Ecto neural progenitor cell (in vitro differentiated cells): Measurements from ENCODE around the gene PLCB1.
"Not testable (repeated sequence)": the region's sequence is repeated elsewhere in the genome, so short reads cannot be mapped to it uniquely, and the experiment has no call there.

Experiments
- DNase-seq: peaks from one replicate; pipeline ENCODE4 v3.0.0-alpha.2; 2018; ENCODE audit warnings: low spot score

PLCB1 gene

DNA sequence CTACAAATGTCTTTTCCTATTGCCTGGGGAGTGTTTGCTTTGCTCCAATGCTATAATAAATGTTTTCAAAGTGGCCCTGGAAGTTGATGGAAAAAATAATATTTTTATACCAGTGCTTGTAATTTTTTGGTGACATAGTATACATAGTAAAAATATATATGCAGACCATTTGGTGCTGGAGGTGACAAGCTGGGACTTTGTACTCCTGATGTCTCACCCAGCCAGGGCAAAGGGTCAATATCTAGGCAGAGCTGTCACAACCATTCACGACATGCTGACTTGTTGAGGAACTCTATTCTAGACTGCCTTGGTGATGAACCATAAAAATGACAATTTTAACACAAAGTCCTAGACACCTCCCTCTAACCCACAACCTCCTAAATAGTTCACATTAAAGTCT, 203.0 kb downstream of the PLCB1 start:
- DNase-seq: no peak

DNA sequence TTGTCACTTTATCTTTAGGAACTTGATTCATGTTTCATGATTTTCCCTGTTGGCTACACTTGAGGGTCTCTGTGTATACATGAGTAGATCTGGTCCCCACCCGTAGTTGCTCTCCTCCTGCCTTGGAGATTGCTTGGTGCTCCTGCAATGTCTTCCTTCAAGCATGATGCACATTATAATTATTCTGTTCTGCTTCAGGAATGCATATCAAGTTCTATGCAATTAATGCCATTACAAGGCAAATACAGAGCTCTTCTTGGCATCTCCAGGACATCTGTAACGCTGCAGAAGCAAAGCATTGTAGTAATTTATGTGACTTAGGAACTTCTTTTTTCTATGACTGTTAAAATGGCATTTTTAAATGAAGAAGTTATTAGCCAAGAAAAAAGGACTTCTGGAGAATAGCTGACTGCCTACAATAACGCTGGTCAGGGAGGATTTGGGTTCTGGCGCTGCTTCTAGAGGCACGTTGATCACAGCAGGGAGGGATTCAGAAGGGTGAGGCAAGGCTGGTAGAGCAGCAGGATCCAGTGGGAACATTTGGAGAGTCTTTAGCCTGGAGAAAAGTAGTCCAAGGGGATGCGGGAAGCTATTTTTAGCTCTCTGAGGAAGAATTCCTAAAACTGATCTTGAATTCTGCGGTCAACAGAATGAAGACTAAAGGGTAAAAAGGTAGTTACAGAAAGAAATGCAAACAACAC, 203.6 kb downstream of the PLCB1 start:
- no peak for DNase-seq

DNA sequence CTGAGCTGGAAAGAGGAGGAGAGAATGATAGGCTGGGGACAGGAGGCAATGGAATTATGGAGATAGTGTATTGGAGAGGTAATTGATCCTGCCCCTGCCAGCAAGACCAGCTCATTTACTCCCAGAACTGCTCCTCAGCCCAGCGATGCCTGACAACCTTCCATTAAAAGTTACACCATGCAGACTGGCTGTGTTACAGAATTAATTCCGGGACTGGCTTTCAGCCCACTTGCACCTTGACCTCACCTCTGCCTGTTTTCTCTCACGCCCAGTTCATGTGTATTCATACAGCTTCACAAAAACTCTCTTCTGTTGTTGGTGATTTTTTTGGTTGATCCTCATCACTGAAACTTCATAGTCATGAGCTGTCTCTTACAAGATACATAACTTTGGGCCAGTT, 207.3 kb downstream of the PLCB1 start:
- no peak for DNase-seq

DNA sequence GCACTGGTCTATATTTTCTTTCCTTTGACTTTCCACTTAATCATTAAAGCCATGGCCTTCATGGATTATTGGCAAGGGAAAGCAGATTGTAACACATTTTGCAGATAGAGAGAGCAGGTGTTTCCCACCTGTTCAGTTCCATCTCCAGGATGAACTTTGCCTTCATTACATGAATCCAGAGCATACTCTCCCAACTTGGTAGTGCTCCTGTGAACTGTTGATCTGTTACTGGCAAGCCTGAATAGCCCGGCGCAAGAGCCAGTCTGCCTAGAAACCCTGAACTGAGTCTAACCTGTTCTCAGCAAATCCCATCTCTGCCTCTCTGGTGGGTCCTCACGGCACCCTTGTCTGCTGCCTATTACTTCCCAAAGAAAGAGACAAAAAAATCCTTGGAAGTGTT, 210.3 kb downstream of the PLCB1 start:
- no peak for DNase-seq

DNA sequence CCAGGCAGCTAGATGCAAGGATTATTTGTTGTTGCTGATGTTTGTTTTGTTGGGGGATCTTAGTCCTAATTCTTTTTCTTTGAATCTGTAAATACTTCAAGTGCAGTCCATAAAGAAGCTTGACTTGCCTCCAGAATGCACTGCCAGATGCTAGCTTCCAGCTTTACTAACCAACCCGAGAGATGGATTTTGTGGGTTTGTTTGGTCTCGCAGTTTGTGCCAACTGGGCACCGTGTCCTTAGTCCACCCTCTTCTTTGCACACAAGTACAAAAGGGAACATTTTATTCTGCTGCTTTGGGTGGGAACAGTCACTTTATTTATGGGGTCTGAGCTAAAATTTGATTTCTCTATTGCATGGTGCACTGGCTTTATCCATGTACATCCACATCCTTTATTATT, 212.0 kb downstream of the PLCB1 start:
- no peak for DNase-seq

DNA sequence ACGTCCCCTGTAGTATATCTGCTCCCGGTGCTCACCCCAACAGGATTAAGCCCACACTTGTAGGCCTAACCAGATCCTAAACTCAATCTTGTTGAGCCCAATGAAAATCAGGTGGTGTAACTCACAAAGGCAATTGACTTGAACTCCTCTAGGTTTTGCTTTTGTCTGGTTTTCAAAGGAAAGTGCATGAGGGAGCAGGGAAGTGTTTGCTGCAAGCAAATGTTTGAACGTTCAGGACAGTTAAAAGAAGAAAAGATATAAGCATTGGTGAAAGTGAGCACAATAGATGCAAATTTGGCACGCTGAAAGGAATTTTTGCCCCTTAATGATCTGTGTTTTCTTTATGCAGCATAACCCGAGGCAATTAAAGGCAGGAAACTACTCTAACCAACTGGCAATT, 212.6 kb downstream of the PLCB1 start:
- DNase-seq: no peak

DNA sequence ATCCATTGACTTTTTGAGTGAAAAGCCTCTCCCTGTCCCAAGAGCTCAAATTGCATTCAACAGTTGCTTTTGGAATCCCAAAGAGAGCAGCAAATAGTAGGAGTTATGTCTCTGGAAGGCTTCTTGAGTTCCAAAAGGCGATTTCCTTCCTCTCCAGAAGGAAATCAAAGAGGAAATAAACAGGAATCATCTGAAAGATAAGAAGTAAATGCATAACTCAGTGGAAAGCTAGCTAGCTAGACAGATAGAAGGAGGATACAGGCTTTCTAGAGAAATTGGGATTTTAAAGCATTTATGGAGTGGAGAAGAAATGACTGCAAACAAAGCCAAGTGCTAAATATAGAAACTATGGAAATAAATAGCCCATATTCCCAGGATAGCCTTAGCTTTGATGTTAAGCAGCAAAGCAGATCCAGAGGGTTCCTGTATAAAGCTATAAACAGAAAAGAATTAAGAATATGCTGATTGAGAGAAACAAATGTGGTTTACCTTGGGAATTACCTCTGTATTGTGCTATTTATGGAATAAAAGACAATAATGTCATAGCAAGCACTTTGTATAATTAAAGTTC, 214.7 kb downstream of the PLCB1 start:
- DNase-seq: no peak

DNA sequence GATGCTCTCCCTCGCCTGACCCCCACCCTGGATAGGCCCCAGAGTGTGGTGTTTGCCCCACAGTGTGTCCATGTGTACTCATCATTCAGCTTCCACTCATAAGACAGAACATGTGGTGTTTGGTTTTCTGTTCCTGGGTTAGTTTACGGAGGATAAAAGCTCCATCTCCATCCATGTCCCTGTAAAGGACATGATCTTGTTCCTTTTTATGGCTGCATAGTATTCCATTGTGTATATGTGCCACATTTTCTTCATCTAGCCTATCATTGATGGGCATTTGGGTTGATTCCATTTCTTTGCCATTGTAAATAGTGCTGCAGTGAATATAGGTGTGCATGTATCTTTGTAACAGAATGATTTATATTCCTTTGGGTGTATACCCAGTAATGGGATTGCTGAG, 218.2 kb downstream of the PLCB1 start:
- not testable (repeated sequence) for DNase-seq

DNA sequence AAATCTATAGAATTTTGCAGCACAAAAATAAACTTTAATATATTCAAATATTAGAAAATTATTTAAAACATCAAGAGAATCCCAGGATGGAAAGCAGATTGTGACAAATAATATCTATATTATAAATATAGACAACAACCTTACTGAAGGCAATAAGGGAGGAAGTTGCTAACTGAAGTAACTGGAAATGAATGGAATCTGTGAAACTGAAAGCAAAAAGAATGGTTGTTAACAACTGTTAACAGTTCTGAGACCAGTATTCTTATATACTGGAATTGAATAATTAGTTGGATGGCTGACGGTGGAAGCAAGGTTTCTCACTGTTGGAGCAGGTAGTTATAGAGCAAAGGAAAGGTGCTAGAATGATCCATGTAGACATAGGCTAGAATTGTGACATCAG, 220.4 kb downstream of the PLCB1 start:
- DNase-seq: no peak

DNA sequence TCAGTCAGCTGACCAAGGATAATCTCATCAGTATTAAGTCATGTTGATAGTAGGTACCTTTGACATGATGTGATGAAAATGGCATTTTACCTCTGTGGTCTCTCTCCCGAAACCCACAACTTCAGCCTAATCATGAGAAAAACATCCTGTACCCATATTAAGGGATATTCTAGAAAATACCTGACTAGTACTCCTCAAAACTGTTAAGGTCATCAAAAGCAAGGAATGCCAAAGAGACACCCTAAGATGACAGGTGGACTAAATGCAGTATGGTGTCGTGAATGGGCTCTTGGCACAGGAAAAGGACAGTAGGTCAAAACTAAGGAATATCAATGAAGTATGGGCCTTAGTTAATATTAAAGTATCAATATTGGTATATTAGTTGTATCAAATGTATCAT, 221.4 kb downstream of the PLCB1 start:
- DNase-seq: no peak

DNA sequence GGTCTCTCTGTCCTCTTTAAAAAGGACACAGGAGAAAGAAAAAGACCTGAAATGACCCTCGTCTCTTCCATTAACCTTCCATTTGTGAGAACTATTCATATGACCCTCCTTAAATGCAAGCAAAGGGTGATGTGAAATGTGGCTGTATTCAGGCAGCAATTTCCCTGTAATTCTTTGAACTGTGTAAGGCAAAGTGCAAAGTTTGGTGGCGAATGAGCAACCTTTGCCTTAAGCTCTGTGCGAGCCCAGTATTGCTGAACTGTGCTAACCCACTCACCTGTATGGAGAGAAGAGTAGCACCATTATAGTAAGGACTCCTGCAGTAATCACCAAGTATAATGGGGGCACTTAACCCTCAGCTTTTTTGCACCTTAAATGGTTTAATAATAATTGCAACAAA, 223.4 kb downstream of the PLCB1 start:
- DNase-seq: no peak

DNA sequence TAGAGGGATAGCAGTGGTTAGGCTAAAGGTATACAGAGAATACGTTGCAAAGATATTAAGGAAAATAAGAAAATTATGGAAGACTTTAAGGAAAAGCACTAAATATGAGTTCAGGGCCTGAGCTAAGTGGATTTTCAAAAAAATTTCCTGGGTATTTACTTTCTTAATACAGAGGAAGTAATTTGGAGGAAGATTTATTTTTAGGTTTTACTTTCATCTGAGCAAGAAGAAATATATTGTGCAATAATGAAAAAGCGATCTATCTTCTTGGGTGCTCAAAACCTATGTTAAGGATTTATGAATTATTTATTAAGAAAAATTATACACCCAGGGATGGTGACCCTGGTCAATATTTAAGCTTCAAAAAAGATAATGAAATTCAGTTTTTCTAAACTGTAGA, 224.7 kb downstream of the PLCB1 start:
- DNase-seq: no peak

DNA sequence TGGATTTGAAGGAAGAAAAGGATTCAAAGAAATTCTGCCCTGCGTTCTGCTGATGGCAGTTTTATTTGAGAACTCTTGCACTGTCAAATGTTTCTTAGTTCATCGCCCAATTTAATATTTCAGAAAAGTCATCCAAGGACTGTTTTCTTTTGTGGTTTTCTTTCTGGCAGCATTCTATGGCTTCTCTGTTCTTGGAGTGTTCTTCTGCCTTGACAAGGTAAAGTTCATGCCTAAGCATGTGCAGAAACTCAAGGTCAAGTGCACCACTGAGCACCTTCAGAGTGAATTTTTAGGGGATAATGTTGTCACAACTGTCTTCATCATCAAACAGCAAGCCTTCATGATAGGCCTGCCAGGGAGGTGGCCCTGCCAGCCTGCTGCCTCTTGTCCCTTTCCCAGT, 225.6 kb downstream of the PLCB1 start:
- DNase-seq: no peak

DNA sequence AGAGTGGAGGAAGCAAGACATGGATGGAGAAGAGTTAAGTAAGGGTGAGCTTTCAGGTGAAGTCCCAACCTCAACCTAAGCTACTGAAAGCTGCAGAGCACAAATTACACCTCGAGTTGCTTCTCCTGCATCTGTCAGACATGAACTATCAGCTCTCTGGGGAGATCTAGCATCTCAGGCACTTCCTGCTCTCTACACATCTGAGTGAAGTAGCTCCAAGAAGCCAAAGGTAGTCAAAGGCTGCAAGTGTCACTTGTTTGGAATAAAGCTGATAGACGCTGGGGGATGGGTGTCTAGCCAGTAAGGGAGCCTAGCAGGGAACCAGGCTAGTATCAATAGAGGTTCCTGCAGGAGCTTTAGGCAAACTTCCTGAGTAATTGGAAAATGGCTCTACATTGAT, 228.0 kb downstream of the PLCB1 start:
- no peak for DNase-seq

DNA sequence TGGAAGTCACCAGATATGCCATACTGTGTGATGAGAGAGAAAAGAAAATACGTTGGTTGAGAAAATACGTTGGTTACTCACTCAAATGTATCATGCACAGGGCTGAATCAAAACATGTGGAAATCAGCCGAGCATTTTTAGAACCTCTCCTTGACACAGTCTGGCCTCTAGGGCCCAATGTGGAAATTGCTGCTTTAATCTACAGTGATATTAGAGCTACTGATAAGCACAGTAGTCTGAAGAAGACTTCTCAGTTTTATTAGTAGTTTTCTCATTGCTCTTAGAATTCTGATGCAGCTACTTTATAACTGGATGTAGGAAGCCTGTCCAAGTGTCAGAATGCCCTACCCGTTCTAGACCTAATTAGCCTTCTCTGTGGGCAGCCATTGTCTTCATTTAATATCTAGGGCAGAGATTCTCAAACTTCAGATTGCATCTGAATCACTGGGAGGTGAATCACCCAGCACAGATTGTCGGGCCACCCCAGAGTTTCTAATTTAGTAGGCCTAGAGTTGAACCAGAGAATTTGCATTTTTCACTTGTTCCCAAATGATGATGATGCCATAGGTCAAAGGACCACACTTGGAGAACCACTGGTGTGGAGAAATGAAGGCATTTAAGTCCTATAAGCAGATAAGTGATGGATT, 229.1 kb downstream of the PLCB1 start:
- DNase-seq: no peak

DNA sequence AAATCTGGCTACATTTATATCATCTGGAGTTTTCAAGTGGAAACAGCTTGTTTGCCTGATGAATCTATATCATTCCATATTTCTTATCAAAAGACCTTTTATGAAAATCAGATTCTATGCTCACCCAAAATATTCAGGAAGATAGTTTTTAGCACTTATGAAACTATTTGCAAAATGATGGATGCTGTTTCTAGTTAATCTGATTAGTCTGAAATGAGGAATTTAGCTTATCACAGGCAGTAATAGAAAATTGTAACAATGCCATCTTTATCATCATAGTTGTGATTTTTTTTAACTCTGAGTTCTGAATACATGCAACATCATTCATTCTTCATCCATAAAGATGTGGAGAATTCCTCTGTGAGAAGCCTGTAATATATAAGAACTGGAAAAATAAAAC, 229.7 kb downstream of the PLCB1 start:
- no peak for DNase-seq

DNA sequence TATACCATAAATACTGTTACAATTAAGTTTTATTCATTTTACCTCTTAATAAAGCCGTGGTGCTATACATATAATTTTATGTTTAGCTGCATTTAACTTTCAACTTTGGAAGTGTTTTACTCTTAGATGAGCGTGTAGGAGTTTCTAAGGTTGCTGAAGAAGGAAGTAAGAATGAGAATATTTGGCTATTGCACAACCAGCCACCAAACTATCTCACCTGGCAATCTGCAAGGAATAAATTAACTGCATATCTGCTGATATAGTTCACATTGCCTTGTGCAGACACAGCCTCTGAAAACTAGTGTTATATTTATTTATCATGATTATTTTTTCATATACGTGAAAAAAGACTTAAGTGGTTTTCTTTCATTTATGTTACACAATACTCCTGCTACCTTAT, 230.4 kb downstream of the PLCB1 start:
- DNase-seq: no peak

DNA sequence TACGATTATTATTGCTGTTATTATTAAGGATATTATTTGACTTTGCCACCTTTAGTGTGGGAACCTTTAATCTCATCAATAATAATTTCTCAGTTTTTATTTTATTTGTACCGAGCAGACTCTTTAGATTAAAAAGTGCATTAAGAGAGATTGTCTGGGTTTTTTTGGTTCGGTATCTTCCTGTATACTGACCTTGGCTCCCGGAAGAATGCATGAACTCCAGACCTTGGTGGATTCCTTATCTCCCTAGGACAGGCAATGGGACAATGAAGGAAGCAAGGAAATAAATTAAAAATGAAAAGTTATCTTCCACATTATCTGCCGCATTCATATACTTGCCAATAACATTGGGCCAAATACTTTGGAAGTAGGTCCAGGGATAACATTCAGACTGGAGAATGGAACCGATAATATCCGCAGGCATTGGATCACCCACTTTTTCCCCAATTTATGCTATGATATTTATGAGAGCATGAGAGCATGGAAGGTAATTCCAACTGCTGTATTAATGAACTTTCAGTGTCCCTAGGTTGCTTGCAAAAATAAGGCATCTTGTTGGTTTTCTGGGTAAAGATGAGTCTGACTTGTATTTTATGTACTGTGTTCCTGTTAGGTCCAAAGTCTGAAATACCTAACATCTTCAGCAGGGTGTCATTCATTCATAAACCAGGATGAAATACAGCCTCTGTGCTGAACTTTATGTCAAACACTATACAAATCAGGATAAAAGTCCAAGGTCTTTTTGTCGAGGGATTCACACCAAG, 232.1 kb downstream of the PLCB1 start:
- no peak for DNase-seq

DNA sequence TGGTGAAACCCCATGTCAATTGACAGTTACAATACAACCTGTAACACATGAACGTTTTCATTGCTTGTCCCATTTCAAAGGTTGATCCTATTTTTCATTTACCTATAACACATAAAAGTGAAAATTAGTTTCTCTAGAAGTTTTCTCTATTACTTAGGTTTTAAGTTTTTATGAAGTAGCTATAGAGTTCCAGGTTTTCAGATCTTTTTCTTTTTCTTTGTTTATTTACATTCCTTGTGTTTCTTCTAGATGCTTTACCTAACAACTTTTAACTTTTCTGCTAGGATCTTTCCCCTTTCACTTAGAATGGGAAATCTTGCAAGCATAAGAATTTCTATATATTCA, 232.6 kb downstream of the PLCB1 start:
- DNase-seq: no peak

DNA sequence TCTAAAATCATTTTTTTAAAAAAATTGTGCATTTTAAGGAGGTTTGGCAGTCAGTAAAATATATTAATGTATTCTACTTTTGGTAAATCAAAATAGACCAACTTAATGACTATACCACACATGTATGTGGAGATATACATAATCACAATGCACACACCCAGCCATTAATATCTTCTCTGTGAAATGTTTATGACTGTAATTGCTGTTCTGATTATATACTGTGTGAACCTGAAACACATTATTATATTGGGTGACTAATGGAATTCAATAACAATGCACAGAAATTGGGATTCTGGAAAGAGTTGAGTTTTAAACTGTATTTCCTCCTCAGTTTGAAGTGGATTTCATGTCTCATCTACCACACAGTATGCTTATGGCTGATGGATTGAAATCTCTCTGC, 233.6 kb downstream of the PLCB1 start:
- DNase-seq: no peak

DNA sequence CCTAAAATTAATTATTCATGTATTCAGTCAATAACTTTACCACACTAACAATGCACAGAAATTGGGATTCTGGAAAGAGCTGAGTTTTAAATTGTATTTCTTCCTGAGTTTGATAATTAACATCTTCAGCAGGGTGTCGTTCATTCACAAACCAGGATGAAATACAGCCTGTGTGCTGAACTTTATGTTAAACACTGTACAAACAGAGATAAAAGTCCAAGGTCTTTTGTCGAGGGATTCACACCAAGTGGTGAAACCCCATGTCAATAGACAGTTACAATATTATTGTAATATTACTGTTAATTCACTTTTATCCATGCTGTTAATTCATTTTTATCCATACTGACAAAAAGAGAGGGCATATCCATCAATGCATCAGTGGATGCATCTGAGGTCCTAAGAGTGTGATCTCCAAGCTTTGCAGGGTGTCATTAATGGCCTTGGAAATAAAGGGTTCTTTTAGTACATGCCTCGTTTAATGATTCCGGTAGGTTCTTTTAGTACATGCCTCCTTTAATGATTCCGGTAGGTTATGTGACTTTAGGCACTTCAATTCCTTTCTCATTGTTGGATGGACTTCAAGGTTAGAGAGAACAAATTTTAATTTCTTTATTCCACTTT, 234.3 kb downstream of the PLCB1 start:
- no peak for DNase-seq

DNA sequence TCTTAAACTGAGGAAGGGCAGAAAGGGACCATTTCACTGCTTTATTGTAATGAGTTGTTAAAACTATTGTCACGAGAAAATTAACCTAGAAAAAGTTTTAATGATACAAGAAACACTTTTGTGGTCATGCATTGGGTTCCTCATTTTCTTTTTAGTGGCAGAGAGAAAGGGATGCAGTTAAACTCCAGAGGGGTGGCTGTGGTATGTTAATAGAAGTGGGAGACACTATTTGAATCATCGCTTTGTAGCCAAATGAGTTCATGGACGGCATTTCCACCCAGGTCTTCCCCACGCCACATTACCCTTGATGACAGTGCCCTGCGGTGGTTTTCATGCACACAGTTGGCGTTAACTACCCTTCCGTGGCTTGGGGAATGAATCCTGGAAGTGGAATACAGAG, 235.6 kb downstream of the PLCB1 start:
- no peak for DNase-seq

DNA sequence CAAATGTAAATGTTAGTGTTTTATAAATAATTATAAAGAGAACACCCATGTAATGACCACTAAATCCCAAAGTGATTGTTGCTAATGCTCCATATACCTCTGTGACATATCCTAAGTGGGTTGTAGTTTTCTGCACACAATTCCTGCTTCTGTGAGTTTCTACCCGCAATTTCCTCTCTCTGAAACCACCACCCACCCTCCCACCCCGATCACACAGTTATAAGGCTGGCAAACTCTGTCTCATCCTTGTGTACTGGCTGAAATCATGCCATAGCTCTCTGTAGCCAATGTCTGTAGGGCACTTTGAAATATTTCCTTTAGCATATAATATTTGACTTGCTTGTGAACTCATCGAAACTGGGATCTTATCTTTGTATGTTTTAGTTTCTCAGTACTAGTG, 236.6 kb downstream of the PLCB1 start:
- DNase-seq: no peak
